Loucy (cell line): ENCODE results near the gene ELMO1.

ENCODE experiments used
- H2AFZ ChIP-seq: fragments of 200-600 bp; sonication (generic); 2 replicates; pipeline ENCODE4 v1.6.0; 2016; ENCODE audit warnings: antibody characterized with exemption, mild to moderate bottlenecking, low read length, moderate library complexity
- H3F3A ChIP-seq: fragments of 200-600 bp; 2 replicates; pipeline ENCODE4 v1.6.0; 2016; ENCODE audit warnings: antibody characterized with exemption, low read depth, mild to moderate bottlenecking
- H3K27me3 ChIP-seq: fragments of 200-600 bp; sonication (generic); 2 replicates; pipeline ENCODE4 v1.6.1; 2014; ENCODE audit warnings: low read length, mild to moderate bottlenecking; ENCODE audit not compliant: insufficient read depth, poor library complexity, severe bottlenecking
- H3K36me3 ChIP-seq: fragments of 200-600 bp; sonication (generic); 2 replicates; pipeline ENCODE4 v1.6.1; 2016; ENCODE audit warnings: low read length; ENCODE audit not compliant: insufficient read depth
- H3K4me1 ChIP-seq: fragments of 200-600 bp; sonication (generic); 2 replicates; pipeline ENCODE4 v1.5.1; 2014; ENCODE audit warnings: low read length, mild to moderate bottlenecking; ENCODE audit not compliant: insufficient read depth, poor library complexity, severe bottlenecking
- H3K4me2 ChIP-seq: fragments of 200-600 bp; sonication (generic); 2 replicates; pipeline ENCODE4 v1.6.0; 2014; ENCODE audit warnings: antibody characterized with exemption, low read length, low read depth, mild to moderate bottlenecking; ENCODE audit not compliant: poor library complexity, severe bottlenecking
- H3K4me3 ChIP-seq: fragments of 200-600 bp; sonication (generic); 2 replicates; pipeline ENCODE4 v1.5.1; 2014; ENCODE audit warnings: low read length, mild to moderate bottlenecking, mixed read lengths; ENCODE audit not compliant: poor library complexity, severe bottlenecking
- H3K79me2 ChIP-seq: fragments of 200-600 bp; sonication (generic); 2 replicates; pipeline ENCODE4 v1.6.1; 2014; ENCODE audit warnings: low read length; ENCODE audit not compliant: insufficient read depth
- H3K9ac ChIP-seq: fragments of 200-600 bp; sonication (generic); 2 replicates; pipeline ENCODE4 v1.6.0; 2014; ENCODE audit warnings: mild to moderate bottlenecking, low read depth, low read length, moderate library complexity; ENCODE audit not compliant: poor library complexity, severe bottlenecking
- H3K9me2 ChIP-seq: fragments of 200-600 bp; sonication (generic); replicated peaks from 2 replicates; pipeline ENCODE4 v1.6.1; 2016; ENCODE audit warnings: low read depth, low read length, mixed read lengths
- H3K9me3 ChIP-seq: fragments of 200-600 bp; sonication (generic); 2 replicates; pipeline ENCODE4 v1.6.1; 2014; ENCODE audit warnings: mild to moderate bottlenecking, antibody characterized with exemption, low read length, low read depth; ENCODE audit not compliant: insufficient read depth
- H4K20me1 ChIP-seq: fragments of 200-600 bp; sonication (generic); 2 replicates; pipeline ENCODE4 v1.6.0; 2014; ENCODE audit warnings: antibody characterized with exemption, low read length, mild to moderate bottlenecking; ENCODE audit not compliant: insufficient read depth, poor library complexity, severe bottlenecking
- CTCF ChIP-seq: fragments of 200-600 bp; sonication (generic); conservative IDR thresholded peaks from 2 replicates; pipeline ENCODE4 v1.5.1; 2014; ENCODE audit warnings: mild to moderate bottlenecking, antibody characterized with exemption, low read length
- EZH2phosphoT487 ChIP-seq: fragments of 200-600 bp; IDR thresholded peaks from 2 replicates; pipeline ENCODE4 v1.6.1; 2018; ENCODE audit warnings: antibody characterized with exemption, mild to moderate bottlenecking, moderate library complexity, borderline replicate concordance

The ELMO1 gene

DNA sequence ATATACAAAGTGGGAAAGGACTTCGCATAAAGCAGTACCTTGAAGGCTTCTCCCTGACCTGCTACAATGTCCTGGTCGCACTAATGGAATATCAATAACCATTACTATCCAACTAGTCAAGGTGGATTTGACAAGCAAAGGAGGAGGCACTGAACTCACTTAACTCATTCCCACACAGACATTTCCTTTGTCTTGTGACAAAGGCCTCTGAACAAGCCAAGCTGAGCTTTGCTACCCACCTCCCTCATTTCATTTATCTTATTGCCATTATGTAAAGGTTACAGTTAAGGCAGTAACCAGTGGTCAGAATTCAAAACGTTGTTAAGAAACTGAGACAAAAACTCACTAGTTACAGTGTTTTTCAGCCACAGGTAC is 7.3 kb downstream of the ELMO1 start:
- Histone ChIP-seq H3F3A (no peaks in the 10 kb centered on the region), H3K4me3 (peak overlapping the region; percentile 30), H3K9me3 (no peaks in the 10 kb centered on the region), H3K9ac (peak overlapping the region; percentile 56), H3K27me3 (no peaks in the 10 kb centered on the region), H3K4me1 (peaks cover 24% of the 10 kb centered on the region), H3K4me2 (peak overlapping the region; percentile 53), H4K20me1 (no peaks in the 10 kb centered on the region), H3K79me2 (peaks cover 10% of the 10 kb centered on the region; the same call in 1 of the 2 replicates), H3K36me3 (no peaks in the 10 kb centered on the region), H3K9me2 (no peaks in the 10 kb centered on the region), H2AFZ (peak overlapping the region; percentile 62; the same call in 1 of the 2 replicates)
- TF ChIP-seq CTCF, result no peak
- no peak for TF ChIP-seq EZH2phosphoT487

GRCh38 chr7:37440738-37441385 is 7.8 kb downstream of the ELMO1 start:
- Histone ChIP-seq H3F3A (no peaks in the 10 kb centered on the region), H3K9me3 (no peaks in the 10 kb centered on the region), H3K36me3 (no peaks in the 10 kb centered on the region), H3K4me2 (peak overlapping the region; percentile 53), H3K4me3 (peak overlapping the region; percentile 30), H3K9ac (peak overlapping the region; percentile 56), H3K9me2 (no peaks in the 10 kb centered on the region), H2AFZ (no peak overlapping the region), H3K27me3 (no peaks in the 10 kb centered on the region), H3K4me1 (peaks cover 19% of the 10 kb centered on the region), H3K79me2 (peaks cover 6% of the 10 kb centered on the region), H4K20me1 (no peaks in the 10 kb centered on the region)
- TF ChIP-seq EZH2phosphoT487, result no peak
- TF ChIP-seq CTCF, result no peak

DNA sequence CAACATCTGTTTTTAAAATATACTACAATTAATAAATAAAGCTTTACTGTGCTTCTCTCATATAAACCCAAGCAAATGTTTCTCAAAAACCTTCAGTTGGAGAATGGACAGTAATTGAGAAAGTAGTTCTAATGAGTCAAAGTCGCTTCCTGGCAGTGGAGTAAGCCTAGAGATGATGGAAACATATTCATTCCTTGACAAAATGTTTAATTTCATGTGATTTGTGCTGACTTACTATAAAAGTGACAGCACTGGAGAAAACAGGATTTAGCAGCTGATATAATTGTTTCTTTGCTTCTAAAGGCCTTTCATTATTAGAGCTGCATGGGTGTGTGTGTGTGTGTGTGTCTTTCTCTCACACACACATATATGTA is 9.0 kb downstream of the ELMO1 start:
- Histone ChIP-seq H3F3A (no peaks in the 10 kb centered on the region), H3K4me1 (peaks cover 17% of the 10 kb centered on the region), H2AFZ (no peak overlapping the region), H3K27me3 (no peaks in the 10 kb centered on the region), H3K4me2 (no peak overlapping the region), H4K20me1 (no peaks in the 10 kb centered on the region), H3K4me3 (no peak overlapping the region), H3K9ac (no peak overlapping the region), H3K79me2 (peaks cover 6% of the 10 kb centered on the region), H3K9me2 (no peaks in the 10 kb centered on the region), H3K9me3 (no peaks in the 10 kb centered on the region), H3K36me3 (no peaks in the 10 kb centered on the region)
- TF ChIP-seq EZH2phosphoT487 (no peak), CTCF (no peak)
